IPS-11a (cell line): ENCODE measurements around the gene CTF1.
"Not testable (repeated sequence)": the region's sequence is repeated elsewhere in the genome, so short reads cannot be mapped to it uniquely, and the experiment has no call there.

Experiments used
- H3K4me3 ChIP-seq: one replicate; pipeline ENCODE4 v1.5.1; 2013; ENCODE audit warnings: low read depth, low read length, control low read depth

Gene CTF1

GRCh38 chr16:30928390-30928789 lies 32.0 kb downstream of the CTF1 start:
- H3K4me3 ChIP-seq, result no peak overlapping the region

- no peak overlapping the region for H3K4me3 ChIP-seq
Observed at GRCh38 chr16:30929167-30929566, 32.8 kb downstream of the CTF1 start.

- H3K4me3 ChIP-seq, result no peak overlapping the region
Observed at GRCh38 chr16:30930160-30930571, 33.8 kb downstream of the CTF1 start.

- H3K4me3 ChIP-seq, result no peak overlapping the region
Observed at GRCh38 chr16:30931068-30931650, 34.7 kb downstream of the CTF1 start.

GRCh38 chr16:30934827-30935557 lies 38.6 kb downstream of the CTF1 start:
- H3K4me3 ChIP-seq, result no peak overlapping the region

GRCh38 chr16:30937692-30938091 lies 41.3 kb downstream of the CTF1 start:
- no peak overlapping the region for H3K4me3 ChIP-seq

- H3K4me3 ChIP-seq, result not testable (repeated sequence)
Observed at GRCh38 chr16:30939571-30939970, 43.2 kb downstream of the CTF1 start.

- no peak overlapping the region for H3K4me3 ChIP-seq
Observed at GRCh38 chr16:30941600-30942425, 45.4 kb downstream of the CTF1 start.

- no peak overlapping the region for H3K4me3 ChIP-seq
Observed at GRCh38 chr16:30942426-30942806, 46.0 kb downstream of the CTF1 start.

GRCh38 chr16:30944352-30944751 lies 47.9 kb downstream of the CTF1 start:
- no peak overlapping the region for H3K4me3 ChIP-seq

GRCh38 chr16:30946671-30947540 lies 50.5 kb downstream of the CTF1 start:
- no peak overlapping the region for H3K4me3 ChIP-seq

- peak overlapping the region; percentile 36 for H3K4me3 ChIP-seq
Observed at GRCh38 chr16:30947541-30947858, 51.1 kb downstream of the CTF1 start.

GRCh38 chr16:30947859-30948666 lies 51.6 kb downstream of the CTF1 start:
- H3K4me3 ChIP-seq, result peak overlapping the region; percentile 36

- peak within 1 kb of the TSS; percentile 58 for H3K4me3 ChIP-seq
Observed at GRCh38 chr16:30948667-30949649, 52.5 kb downstream of the CTF1 start, which contains the start of gene ORAI3. Gene ORAI3, plus strand, starts transcription at chr16:30949068. Its CDS starts 222 bp downstream, at chr16:30949290.

GRCh38 chr16:30949650-30950515 lies 53.5 kb downstream of the CTF1 start:
- H3K4me3 ChIP-seq, result peak overlapping the region; percentile 43

- no peak overlapping the region for H3K4me3 ChIP-seq
Observed at GRCh38 chr16:30950516-30951065, 54.2 kb downstream of the CTF1 start.

GRCh38 chr16:30951193-30951592 lies 54.8 kb downstream of the CTF1 start:
- no peak overlapping the region for H3K4me3 ChIP-seq

GRCh38 chr16:30951750-30952149 lies 55.3 kb downstream of the CTF1 start:
- H3K4me3 ChIP-seq, result no peak overlapping the region
